Activated CD4-positive, alpha-beta T cell treated with anti-CD3 and anti-CD28 coated beads, Interleukin-2, amount 50 U/mL, for 4 hours (primary cell): ENCODE data around the gene WBP2NL.

Experiments
- DNase-seq, 2 experiments: peaks; one replicate each; pipeline ENCODE4 v3.0.0-alpha.2; 2020

Gene WBP2NL

DNA sequence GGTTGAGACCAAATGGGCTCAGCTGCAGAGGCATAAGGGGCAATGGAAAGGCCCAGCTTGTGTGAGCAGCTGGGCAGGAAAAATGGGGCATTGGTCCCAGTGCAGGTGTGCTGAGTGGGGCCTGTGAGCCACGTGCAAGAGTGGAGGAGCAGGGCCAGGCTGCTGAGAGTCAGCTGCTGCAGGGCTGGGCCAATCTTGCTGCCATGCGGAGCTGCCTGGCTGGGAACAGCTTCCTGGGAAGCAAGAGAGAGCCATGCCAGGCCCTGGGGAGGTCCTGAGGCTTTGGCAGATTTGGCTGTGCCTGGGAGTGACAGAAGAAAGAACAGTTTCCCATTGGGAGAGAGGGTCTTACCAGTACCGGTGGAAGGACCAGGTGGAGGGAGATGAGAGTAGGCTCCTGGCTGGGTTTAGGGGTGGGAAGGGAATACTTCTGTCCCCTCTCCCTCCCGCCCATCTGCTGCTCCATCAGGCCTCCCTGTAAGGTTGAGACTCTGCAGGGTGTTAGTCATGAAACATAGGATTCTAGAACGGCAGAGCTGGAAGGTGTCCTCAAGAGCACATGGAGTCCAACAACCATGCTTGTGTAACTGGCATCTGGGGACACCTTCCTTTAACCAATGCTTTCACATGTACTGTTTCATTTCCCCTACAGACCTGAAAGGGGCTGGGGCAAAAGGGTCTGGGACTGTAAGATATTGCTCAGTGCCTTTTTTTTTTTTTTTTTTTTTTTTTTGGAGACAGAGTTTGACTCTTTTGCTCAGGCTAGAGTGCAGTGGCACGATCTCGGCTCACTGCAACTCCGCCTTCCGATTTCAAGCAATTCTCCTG is 19.0 kb upstream of the WBP2NL start:
- DNase-seq: no peak

DNA sequence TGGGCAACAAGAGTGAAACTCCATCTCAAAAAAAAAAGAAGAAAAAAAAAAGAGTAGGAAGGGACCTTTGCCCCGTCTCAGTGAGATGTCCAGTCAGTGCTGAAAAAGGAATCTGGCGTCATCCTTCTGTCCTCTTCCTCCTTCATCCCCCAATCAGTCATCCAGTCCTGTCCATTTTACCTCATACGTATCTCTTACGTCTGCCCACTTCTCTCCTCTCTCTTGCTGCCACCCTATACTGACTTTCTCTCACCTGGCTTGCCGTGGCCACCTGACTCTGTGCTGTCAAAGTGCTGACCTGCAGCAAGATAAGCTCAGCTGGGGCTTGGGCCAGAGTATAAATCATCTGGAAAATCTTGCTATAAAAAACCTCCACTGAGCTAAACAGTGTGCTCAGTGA is 15.7 kb upstream of the WBP2NL start:
- DNase-seq: no peak

DNA sequence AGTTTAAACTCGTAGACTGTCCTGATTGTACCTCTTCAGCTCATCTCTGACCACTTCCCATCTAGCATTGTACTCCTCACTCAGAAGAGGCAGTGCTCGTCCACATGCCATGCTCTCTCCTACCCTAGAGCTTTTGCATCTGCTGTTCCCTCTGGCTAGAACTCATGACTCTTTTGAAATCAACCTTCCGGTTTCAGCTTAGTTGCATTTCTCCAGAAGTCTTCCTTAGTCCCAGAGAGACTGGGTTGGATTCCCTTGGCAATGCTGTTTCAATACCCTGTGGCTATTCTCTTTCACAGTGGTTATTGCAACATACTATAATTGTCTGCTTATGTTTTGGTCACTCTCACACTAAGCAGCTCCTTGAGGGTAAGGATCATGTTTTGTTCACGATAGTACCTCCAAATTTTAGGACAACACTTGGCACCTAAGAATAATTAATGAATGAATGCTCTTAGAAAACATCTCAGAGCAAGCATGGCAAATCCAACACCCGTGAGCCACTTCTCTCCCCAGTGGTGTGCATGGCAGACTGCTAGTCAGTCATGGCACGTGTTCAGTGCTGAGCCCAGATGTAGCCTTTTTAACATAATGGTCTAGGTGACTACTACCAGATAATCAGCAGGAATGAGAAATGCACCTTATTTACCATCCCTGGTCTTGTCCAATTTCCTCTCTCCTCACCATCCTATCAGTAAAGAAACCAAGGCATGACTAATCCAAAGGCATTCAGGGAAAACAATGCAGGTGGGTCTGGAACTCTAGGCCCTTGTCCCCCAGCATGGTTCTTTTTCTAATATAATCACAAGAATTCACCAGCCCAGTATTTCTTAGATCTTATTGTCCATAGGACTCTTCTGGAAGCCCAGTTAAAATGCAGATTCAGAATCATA is 14.8 kb upstream of the WBP2NL start:
- no peak for DNase-seq

DNA sequence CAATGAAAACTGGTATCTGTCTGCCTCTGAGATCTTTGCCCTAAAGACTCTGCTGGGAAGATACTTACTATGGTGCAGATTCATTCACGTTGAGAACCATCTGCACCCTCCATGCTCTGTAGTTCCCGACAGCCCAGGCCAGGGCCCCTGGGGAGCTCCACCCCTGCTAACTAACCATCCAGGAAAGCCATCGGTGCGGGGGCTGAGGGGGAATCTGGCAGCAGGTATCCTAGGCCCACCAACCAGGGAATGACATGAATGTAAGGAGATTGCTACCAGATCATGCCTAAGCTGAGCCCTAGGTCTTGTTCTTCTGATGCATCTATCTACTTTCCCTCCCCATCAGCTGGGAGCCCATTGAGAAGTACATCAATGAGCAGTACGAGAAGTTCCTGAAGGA is 11.3 kb upstream of the WBP2NL start:
- DNase-seq: no peak

DNA sequence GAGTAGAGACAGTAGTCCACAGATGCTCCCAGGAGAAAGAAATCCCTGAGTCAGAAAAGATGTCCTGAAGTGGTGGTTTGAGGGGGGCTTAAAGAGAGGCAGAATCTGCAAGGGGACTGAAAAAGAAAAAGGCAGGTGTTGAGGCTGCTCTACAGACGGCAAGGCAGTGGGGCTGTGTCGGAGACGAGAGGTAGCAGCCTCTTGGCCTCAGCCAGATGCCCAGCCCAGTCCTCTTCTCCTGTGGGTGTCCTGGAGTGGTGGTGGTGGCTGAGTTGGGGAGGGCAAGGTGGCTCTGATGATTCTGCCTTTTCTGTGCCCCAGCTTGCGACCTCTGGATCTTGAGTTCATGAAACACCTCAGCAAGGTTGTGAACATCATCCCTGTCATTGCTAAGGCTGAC is 9.3 kb upstream of the WBP2NL start:
- DNase-seq: no peak

DNA sequence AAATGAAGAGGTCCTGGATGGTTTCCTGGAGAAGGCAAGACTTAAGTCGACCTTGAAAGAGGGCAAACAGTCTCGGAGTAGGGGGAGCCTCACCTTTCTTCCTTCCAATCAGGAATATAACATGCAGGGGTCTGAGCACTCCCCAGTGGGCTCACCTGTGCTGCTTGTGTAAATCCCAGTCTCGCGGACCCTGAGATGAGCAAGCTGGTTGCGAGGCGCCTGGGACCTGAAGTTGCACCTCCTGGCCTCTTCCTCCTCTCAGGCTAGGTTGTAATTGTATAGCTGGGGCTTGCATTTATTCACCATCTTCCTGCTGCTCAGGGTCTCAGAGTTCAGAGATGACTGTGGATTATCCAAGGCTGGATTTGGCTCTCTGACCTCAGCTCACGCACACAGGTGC is 7.5 kb upstream of the WBP2NL start:
- DNase-seq: no peak

DNA sequence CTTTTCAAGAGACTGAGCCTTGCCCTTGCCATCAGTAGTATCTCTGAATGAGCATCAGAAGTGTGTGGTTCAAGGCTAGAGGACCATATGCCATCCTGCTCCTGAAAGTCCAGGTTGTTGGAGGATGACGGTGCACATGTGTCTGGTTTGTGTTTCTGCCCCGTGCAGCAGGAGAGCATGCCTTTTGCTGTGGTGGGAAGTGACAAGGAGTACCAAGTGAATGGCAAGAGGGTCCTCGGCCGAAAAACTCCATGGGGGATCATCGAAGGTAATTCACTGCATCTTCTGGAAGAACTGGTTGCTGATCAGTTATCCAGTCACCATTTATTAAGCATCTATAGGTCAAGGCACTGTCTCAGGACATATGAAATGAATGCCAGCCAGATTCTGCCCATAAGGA is 6.1 kb upstream of the WBP2NL start:
- no peak for DNase-seq

DNA sequence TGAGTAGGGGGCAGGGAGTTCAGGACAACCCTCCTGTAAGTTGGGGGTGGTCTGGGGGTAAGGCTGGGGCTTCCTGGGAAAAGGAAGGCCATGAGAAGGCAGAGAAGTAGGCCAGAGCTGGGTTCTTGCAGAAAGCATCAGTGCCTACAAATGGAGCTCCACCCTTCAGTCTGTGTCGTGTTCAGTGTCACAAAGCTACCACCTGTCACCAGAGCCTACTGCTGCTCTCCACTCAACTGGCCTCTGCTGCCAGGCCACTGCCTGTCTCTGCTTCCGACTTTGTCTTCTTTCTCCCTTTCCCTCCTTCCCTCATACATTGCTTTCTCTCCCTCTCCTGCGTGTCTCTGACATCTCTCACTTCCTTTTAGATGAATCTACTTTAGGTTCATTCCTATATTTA is 3.4 kb upstream of the WBP2NL start:
- DNase-seq: no peak

DNA sequence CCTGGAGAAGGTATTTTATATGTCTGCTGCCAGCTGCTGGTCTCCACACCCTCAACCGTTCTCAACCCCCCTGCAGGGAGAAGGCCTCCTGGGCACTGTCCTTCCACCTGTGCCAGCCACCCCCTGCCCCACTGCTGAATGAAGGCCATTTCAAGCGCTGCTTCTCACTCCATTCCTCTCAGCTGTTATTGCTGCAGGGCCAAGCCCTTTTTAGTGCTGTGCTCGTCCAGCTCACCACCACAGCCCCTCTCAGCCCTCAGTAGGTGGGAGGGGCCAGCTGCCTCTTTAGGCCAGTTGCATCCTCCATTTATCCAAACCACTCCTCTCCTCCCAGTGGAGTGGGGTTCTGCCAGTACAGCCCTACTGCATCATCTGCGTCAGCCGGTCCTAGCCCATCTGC is 1.8 kb upstream of the WBP2NL start:
- DNase-seq: no peak

DNA sequence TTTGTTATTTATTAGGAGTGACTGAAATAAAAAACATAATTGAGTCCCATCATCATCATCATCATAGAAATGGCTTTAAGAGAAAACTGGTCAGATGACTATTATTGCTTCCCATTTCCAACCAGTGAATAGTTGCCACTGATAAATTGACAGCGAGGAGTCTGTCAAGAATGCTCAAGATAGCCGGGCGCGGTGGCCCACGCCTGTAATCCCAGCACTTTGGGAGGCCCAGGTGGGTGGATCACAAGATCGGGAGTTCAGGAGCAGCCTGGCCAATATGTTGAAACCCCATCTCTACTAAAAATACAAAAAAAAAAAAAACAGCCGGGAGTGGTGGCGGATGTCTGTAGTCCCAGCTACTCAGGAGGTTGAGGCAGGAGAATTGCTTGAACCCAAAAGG is 1.9 kb downstream of the WBP2NL start:
- no peak for DNase-seq

DNA sequence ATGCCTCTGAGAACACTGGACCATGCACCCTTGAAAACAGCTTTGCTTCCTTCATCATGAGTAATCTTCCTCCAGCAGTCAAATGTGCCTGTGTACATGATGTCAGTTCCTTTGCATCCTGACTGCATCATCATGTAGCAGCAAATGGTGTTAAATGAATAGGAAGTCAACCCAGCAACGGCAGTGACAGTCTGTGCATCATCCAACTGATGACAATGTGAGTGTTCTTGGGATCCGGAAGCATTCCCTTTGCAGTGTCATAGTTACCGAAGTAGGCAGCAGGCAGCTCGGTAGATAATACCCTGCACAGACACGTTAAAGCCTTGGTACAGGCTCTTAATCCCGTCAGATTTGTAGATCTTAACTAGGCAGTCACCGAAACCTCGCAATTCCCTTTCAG is 2.5 kb downstream of the WBP2NL start:
- no peak for DNase-seq

DNA sequence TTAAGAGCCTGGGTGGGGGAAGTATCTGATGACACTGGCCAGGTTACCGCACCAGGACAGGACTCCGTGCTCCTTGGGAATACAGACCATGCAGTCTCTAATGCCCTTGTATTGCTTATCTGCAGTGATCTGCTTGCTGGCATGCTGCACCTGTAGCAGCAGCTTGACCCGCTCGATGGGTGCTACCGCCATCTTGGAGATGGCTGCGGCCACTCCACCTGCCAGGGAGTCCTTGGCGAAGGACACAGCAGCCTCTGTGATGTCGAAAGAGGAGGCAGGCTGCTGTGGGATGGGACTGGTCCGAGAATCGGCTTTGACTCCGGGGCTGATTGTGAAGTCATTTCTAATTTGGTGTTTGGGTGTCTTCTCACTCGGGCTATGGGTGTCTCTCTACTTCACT is 3.1 kb downstream of the WBP2NL start:
- no peak for DNase-seq

DNA sequence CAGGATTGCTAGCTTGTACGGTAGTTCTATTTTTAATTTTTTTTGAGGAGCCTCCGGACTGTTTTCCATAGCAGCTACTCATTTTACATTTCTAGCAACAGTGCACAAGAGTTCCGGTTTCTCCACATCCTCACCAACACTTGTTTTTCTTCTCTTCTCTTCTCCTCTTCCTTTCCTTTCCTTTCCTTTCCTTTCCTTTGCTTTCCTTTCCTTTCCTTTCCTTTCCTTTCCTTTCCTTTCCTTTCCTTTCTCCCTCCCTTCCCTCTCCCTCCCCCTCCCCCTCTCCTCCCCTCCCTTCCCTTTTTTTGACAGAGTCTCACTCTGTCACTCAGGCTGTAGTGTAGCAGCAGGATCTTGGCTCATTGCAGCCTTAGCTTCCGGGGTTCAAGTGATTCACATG is 9.3 kb downstream of the WBP2NL start:
- no peak for DNase-seq

DNA sequence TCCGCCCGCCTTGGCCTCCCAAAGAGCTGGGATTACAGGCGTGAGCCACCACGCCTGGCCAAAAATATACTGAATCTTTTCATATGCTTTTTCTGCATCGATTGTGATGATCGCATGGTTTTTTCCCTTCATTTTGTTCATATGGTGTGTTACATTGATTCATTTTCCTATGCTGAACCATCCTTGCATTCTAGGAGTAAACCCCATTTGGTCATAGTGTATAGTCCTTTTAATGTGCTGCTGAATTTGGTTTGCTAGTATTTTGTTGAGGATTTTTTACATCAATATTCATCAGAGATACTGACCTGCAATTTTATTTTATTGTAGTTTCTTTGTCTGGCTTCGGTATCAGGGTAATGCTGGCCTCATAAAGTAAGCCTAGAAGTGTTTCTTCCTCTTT is 12.2 kb downstream of the WBP2NL start:
- DNase-seq: no peak

DNA sequence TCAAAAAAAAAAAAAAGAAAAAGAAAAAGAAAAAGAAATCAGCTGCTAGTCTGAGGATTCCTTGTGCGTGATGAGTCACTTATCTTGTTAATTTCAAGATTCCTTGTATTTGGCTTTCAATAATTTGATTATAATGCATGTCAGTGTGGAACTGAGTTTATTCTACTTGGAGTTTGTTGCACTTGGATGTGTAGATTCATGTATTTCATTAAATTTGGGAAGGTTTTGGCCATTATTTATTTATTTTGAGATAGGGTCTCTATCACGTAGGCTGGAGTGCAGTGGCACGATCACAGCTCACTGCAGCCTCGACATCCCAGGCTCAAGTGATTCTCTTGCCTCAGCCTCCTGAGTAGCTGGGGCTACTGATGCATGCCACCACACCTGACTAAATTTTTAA is 14.8 kb downstream of the WBP2NL start:
- no peak for DNase-seq

DNA sequence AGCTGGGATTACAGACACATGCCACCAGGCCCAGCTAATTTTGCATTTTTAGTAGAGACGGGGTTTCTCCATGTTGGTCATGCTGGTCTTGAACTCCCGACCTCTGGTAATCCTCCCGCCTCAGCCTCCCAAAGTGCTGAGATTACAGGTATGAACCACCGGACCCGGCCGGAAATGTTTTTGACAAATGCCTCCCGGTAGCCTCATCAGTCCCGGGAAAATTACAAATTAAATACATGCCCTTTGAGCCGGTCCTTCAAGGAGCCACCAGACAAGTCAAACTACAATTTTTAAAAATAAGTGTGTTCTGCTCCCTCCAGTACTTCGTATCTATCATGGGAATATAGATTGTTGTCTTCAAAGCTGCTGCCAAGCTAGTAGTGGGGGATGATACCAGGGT is 17.5 kb downstream of the WBP2NL start:
- DNase-seq: no peak

DNA sequence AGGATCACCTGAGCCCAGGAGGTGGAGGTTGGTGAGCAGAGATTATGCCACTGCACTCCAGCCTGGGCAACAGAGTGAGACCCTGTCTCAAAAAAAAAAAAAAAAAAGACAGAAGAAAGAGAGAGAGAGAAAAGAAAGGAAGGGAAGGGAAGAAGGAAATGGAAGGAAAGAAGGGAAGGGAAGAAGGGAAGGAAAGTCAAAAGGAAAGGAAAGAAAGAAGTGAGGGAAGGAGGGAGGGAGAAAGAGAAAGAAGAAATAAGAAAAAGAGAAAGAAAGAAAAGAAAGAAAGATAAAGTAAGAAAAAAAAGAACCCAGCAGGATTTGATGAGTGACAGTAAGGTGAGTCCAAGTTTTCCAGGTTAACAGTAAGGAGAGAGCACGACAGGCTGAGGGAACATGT is 19.6 kb downstream of the WBP2NL start:
- DNase-seq: no peak

DNA sequence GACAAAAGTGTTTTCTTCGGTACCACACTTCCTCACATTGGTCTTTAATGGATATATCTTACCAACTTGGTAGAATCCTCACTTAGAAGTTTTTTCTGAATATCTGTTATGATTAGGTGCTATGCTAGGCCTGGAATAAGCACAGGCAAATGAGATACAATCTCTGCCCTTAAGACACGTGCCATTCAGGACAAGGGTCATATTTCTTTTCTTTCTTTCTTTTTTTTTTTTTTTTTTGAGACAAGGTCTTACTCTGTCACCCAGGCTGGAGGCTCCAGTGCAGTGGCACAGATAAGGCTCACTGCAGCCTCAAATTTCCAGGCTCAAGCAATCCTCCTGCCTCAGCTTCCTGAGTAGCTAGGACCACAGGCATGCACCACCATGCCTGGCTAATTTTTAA is 23.0 kb downstream of the WBP2NL start:
- no peak for DNase-seq

DNA sequence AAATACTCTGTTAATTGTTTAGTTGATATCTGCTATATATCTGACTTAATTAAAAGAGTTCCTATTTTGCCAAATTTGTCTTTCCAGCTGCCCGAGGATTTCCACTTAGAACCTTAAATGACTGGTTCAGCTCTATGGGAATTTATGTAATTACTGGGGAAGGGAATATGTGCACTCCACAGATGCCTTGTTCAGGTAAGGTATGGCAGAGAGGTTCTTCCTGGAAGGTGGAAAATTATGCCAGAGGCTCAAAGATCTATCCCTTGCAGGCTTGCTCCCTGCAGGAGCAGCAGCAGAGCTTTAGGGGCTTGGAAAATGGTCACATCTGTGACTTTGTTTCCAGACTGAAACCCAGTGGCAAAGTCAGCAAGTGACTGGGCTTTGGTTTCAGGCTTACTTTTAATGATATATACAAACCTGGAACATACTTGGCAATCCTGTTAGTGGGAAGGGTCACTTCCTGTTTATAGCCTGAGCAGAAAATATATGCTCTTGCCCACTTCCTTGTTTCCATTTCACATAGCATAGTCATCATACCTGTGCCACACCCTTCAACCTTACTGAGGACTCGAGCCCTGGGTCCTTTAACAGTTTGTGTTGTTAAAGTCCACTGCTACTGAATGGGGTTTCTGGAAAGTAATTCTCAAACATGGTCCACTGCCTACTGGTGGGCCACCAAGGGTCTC is 23.7 kb downstream of the WBP2NL start:
- no peak for DNase-seq

DNA sequence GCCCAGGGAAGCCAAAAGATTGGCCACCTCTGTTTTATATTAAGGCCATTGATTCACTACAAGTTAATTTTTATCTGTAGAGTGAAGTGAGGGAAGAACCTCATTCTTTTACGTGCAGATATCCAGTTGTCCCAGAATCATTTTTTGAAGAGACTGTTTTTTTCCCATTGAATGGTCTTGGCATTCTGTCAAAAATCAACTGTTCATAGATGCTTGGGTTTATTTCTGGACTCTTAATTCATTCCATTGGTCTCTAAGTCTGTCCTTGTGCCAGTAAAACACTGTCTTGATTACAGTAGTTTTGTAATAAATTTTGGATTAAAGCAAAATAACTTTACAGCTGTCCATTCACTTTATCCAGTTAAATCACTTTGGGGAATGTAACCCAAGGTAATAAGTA is 26.8 kb downstream of the WBP2NL start:
- no peak for DNase-seq

DNA sequence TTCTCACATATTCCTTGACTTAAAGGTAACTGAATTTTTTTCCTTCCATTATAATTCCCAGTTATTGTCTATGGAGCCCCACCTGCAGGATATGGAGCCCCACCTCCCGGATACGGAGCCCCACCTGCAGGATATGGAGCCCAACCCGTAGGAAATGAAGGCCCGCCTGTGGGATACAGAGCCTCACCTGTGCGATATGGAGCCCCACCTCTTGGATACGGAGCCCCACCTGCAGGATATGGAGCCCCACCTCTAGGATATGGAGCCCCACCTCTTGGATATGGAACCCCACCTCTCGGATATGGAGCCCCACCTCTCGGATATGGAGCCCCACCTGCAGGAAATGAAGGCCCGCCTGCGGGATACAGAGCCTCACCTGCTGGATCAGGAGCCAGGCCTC is 28.1 kb downstream of the WBP2NL start:
- DNase-seq: no peak

DNA sequence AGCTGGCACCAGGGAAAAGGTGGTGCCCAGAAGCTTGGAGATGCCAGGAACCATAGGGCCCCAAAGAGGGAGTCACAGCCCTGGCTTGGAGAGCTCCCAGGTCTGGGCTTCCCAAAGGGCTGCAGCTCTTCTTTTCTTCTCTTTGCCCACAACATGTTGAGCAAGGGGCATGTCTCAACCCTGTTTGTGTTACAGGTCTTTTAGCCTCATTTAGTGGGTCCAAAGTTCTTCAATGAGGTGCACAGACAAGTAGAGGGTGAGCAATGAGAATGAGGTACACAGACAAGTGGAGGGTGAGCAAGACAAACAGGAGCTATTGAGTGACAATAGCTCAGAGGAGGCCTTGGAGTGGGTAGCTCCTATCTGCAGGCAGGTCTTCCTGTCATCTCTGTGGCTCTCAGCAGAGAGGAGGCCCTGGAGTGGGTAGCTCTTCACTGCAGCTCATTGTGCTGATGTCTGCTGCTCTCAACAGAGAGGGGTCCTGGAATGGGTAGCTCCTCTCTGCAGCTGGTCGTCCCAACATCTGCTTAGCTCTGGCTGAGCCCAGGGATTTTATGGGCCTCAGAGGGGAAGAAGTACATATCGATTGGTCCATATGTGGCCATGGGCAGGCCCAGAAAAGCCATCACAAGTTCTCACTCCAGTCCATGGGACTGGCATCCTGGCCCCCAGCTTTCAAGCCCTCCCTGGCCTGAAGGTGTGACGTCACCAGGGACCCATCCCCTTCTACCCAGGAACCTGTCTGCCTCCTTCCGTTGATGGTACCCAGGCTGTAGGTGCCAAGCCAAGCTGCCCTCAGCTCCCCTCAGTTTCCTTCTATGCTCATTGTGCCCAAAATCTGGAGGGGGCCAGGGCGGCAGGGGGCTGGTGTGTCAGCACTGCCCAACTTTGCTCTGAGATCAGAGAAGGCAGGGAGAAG is 34.9 kb downstream of the WBP2NL start:
- DNase-seq: no peak

DNA sequence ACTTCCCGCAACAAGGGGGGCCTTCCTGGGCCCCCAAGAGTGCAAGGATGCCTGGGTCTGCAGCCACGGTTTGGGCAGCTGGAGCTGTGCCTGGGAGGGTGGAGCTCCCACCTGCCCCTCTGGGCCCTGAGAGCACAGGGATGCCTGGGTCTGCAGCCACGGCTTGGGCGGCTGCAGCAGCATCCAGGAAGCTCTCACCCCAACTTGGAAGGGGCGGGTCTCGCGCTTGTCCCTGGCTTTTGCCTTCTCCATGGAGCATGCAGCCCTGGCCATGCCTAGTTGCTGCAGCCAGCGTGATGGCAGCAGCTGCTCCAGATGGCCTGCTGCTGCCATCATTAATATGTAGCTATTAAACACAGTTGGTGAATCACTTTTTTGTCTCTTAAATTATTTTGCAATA is 36.7 kb downstream of the WBP2NL start:
- DNase-seq: no peak
